GM23248 (cell line): ENCODE data around the gene FDXR. TPM values are rescaled to one million over a fixed set of nuclear protein-coding genes. Genes with fewer than 3 reads are reported as not detected.
A peak's percentile ranks its signal among the peaks of the same experiment; 100 is the strongest.

Source experiments
- DNase-seq: peaks from one replicate; pipeline ENCODE4 v3.0.0-alpha.2; 2015
- H2AFZ ChIP-seq: fragments of 200-600 bp; sonication (generic); 2 replicates; pipeline ENCODE4 v1.6.1; 2016; ENCODE audit warnings: antibody characterized with exemption
- H3F3A ChIP-seq: fragments of 200-600 bp; sonication (generic); 2 replicates; pipeline ENCODE4 v1.6.1; 2016; ENCODE audit warnings: mild to moderate bottlenecking, antibody characterized with exemption, mixed run types; ENCODE audit not compliant: insufficient read depth
- H3K27ac ChIP-seq: fragments of 200-600 bp; sonication (generic); 2 replicates; pipeline ENCODE4 v1.5.1; 2016; ENCODE audit warnings: mild to moderate bottlenecking
- H3K27me3 ChIP-seq: fragments of 200-600 bp; sonication (generic); replicated peaks from 2 replicates; pipeline ENCODE4 v1.6.1; 2016; ENCODE audit warnings: mild to moderate bottlenecking; ENCODE audit not compliant: insufficient read depth
- H3K36me3 ChIP-seq: fragments of 200-600 bp; sonication (generic); 2 replicates; pipeline ENCODE4 v1.6.1; 2016; ENCODE audit warnings: low read depth, mild to moderate bottlenecking
- H3K4me1 ChIP-seq: fragments of 200-600 bp; sonication (generic); 2 replicates; pipeline ENCODE4 v1.6.1; 2016; ENCODE audit warnings: mild to moderate bottlenecking; ENCODE audit not compliant: insufficient read depth
- H3K4me2 ChIP-seq: fragments of 200-600 bp; sonication (generic); one replicate; pipeline ENCODE4 v1.6.1; 2016; ENCODE audit warnings: mild to moderate bottlenecking; ENCODE audit not compliant: unreplicated experiment
- H3K4me3 ChIP-seq: fragments of 200-600 bp; sonication (generic); 2 replicates; pipeline ENCODE4 v1.5.1; 2016; ENCODE audit warnings: mild to moderate bottlenecking
- H3K79me2 ChIP-seq: fragments of 200-600 bp; sonication (generic); 2 replicates; pipeline ENCODE4 v1.6.1; 2016; ENCODE audit warnings: mild to moderate bottlenecking; ENCODE audit not compliant: insufficient read depth
- H3K9ac ChIP-seq: fragments of 200-600 bp; sonication (generic); 2 replicates; pipeline ENCODE4 v1.6.1; 2016; ENCODE audit warnings: mild to moderate bottlenecking
- H3K9me2 ChIP-seq: fragments of 200-600 bp; sonication (generic); 2 replicates; pipeline ENCODE4 v1.6.1; 2016; ENCODE audit warnings: mixed run types, mild to moderate bottlenecking, moderate library complexity; ENCODE audit not compliant: insufficient read depth
- H3K9me3 ChIP-seq: fragments of 200-600 bp; sonication (generic); one replicate; pipeline ENCODE4 v1.6.1; 2017; ENCODE audit warnings: low read depth
- H4K20me1 ChIP-seq: fragments of 200-600 bp; sonication (generic); 2 replicates; pipeline ENCODE4 v1.6.0; 2016; ENCODE audit not compliant: insufficient read depth
- EZH2 ChIP-seq: fragments of 200-600 bp; sonication (generic); IDR thresholded peaks from 2 replicates; pipeline ENCODE4 v1.6.1; 2018; ENCODE audit warnings: antibody characterized with exemption, mild to moderate bottlenecking; ENCODE audit not compliant: insufficient read depth, poor library complexity, severe bottlenecking
- EZH2phosphoT487 ChIP-seq: fragments of 200-600 bp; sonication (generic); IDR thresholded peaks from 2 replicates; pipeline ENCODE4 v1.6.1; 2018; ENCODE audit warnings: antibody characterized with exemption, moderate library complexity, mild to moderate bottlenecking, low read depth; ENCODE audit not compliant: insufficient read depth
- WGBS, 2 experiments: methylation state at CpG; one replicate each; pipeline ENCODE4 v1.1.6; 2015 to 2017; ENCODE audit warnings: low lambda C conversion rate in 2 of 2, low coverage in 1 of 2; ENCODE audit errors: missing lambda C conversion rate in 2 of 2; 5-methylcytosine and 5-hydroxymethylcytosine counted together
- in situ Hi-C: fragments of 300-500 bp; cut with MboI; formaldehyde crosslinking; loops from 2 replicates; pipeline ENCODE4 v1.15.0; 2020
- polyA plus RNA-seq: library from polyadenylated mRNA; unstranded; fragments of >200 nt; fragmentation: Nextera tagmentation; extraction: Ambion mirVana; gene quantifications from 2 replicates; pipeline ENCODE4 v1.2.1, GENCODE V29; 2016
- total RNA-seq: library from RNA; depleted of rRNA; stranded (reverse); fragments of >200 nt; shearing (Covaris generic); gene quantifications from 2 replicates; pipeline ENCODE4 v1.2.3, GENCODE V29; 2014

Gene FDXR
- total and polyA plus RNA-seq, 2 experiments from 2014 or later = 15.3 to 19.0 TPM

DNA sequence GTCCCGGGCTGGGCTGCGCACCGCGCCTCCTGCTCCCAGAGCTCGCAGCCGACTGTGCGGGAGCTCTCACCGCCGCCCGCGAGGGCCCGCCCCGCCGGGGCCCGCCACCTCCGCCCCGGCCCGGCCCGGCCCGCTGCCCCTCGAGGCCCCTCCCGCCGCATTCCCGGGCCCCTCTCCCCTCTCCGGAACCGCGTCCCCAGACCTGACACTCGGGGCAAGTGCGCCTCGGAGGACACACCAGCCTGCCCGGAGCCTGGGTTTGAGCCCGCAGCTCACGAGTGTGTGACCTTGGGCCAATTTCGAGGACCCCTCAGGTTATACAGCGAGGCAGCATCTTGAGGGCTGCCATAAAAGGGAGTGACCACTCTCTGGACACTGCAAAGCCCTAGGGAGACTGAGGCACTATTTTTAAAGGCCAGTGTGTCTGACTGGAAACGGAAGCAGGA lies 11.1 kb downstream of the FDXR start:
- TF ChIP-seq EZH2 (no peak), EZH2phosphoT487 (peak; percentile 66; the same call in 1 of the 2 replicates)

GRCh38 chr17:74860872-74861661 lies 11.7 kb downstream of the FDXR start:
- Histone ChIP-seq H3K4me2 (no peak overlapping the region), H3K9me3 (no peaks in the 10 kb centered on the region), H3K9me2 (no peaks in the 10 kb centered on the region), H3K9ac (no peak overlapping the region), H3K36me3 (no peaks in the 10 kb centered on the region), H3F3A (no peaks in the 10 kb centered on the region), H3K79me2 (no peaks in the 10 kb centered on the region), H3K27me3 (peaks cover 49% of the 10 kb centered on the region), H2AFZ (no peak overlapping the region), H3K27ac (no peak overlapping the region), H4K20me1 (no peaks in the 10 kb centered on the region), H3K4me1 (no peaks in the 10 kb centered on the region), H3K4me3 (no peak overlapping the region)
- DNase-seq = no peak
- WGBS, 2 experiments = 0 to 1% methylated on average over 43 to 73 of the region's 96 CpGs
- TF ChIP-seq EZH2 = no peak
- 0 out of 2 replicates have a peak, but pooled peaks have one; percentile 0 for TF ChIP-seq EZH2phosphoT487
- in situ Hi-C loops = loop anchor here (10.0 kb wide), 1 partner anchor 116 kb away; the partner anchor contains the start of gene NHERF1

More for the DNA sequence above, 11.1 kb downstream of the FDXR start:
- no peak overlapping the region for H3K9ac ChIP-seq
- no peaks in the 10 kb centered on the region for H3K79me2 ChIP-seq
- peak overlapping the region; percentile 56 for H3K4me2 ChIP-seq
- peak; percentile 39 for DNase-seq
- peaks cover 44% of the 10 kb centered on the region for H3K27me3 ChIP-seq
- H3K9me3 ChIP-seq = no peaks in the 10 kb centered on the region
- no peaks in the 10 kb centered on the region for H3K4me1 ChIP-seq
- 5 to 7% methylated on average over 13 to 28 of the region's 36 CpGs for WGBS, 2 experiments
- H3K4me3 ChIP-seq = no peak overlapping the region
- H4K20me1 ChIP-seq = no peaks in the 10 kb centered on the region
- H3F3A ChIP-seq = no peaks in the 10 kb centered on the region
- H2AFZ ChIP-seq = no peak overlapping the region
- H3K9me2 ChIP-seq = no peaks in the 10 kb centered on the region
- H3K27ac ChIP-seq = no peak overlapping the region
- H3K36me3 ChIP-seq = no peaks in the 10 kb centered on the region
- in situ Hi-C loops = loop anchor here (10.0 kb wide), 1 partner anchor 117 kb away; the partner anchor contains the start of gene NHERF1

GRCh38 chr17:74860229-74860871 lies 12.4 kb downstream of the FDXR start:
- H3K9me2 ChIP-seq = no peaks in the 10 kb centered on the region
- no peak overlapping the region for H3K4me3 ChIP-seq
- TF ChIP-seq EZH2 (peak; percentile 98), EZH2phosphoT487 (0 out of 2 replicates have a peak, but pooled peaks have one; percentile 84)
- H4K20me1 ChIP-seq = no peaks in the 10 kb centered on the region
- H3F3A ChIP-seq = no peaks in the 10 kb centered on the region
- H3K79me2 ChIP-seq = no peaks in the 10 kb centered on the region
- H3K27ac ChIP-seq = no peak overlapping the region
- H3K36me3 ChIP-seq = no peaks in the 10 kb centered on the region
- no peaks in the 10 kb centered on the region for H3K9me3 ChIP-seq
- no peak overlapping the region for H2AFZ ChIP-seq
- DNase-seq = no peak
- H3K4me2 ChIP-seq = no peak overlapping the region
- 2% methylated on average over 40 to 41 of the region's 44 CpGs for WGBS, 2 experiments
- peaks cover 56% of the 10 kb centered on the region for H3K27me3 ChIP-seq
- no peaks in the 10 kb centered on the region for H3K4me1 ChIP-seq
- in situ Hi-C loops = loop anchor here (10.0 kb wide), 1 partner anchor 116 kb away; the partner anchor contains the start of gene NHERF1
- H3K9ac ChIP-seq = no peak overlapping the region

- 3% methylated on average over 31 to 59 of the region's 72 CpGs for WGBS, 2 experiments
- H3K4me2 ChIP-seq = no peak within 1 kb of the TSS
These were observed 13.2 kb downstream of the FDXR start, which contains the start of gene GRIN2C for GRCh38 chr17:74859459-74860228. Gene GRIN2C (minus strand): TSS chr17:74859885. CDS start chr17:74855092, 4,793 bp downstream.

More at GRCh38 chr17:74859459-74860228, 13.2 kb downstream of the FDXR start, which contains the start of gene GRIN2C:
- no peak for TF ChIP-seq EZH2
- no peak for TF ChIP-seq EZH2phosphoT487
- no peak within 1 kb of the TSS for H3K27ac ChIP-seq
- no peaks in the 10 kb centered on the region for H3K9me3 ChIP-seq
- no peak within 1 kb of the TSS for H2AFZ ChIP-seq
- in situ Hi-C loops = loop anchor here (10.0 kb wide), 1 partner anchor 115 kb away; the partner anchor contains the start of gene NHERF1
- no peak for DNase-seq
- no peaks in the 10 kb centered on the region for H3K9me2 ChIP-seq
- H3F3A ChIP-seq = no peaks in the 10 kb centered on the region
- H3K4me1 ChIP-seq = no peaks in the 10 kb centered on the region
- H3K4me3 ChIP-seq = no peak within 1 kb of the TSS
- H3K79me2 ChIP-seq = no peaks in the 10 kb centered on the region
- no peaks in the 10 kb centered on the region for H4K20me1 ChIP-seq
- H3K36me3 ChIP-seq = no peaks in the 10 kb centered on the region
- H3K9ac ChIP-seq = no peak within 1 kb of the TSS
- H3K27me3 ChIP-seq = peaks cover 62% of the 10 kb centered on the region
